Left cardiac atrium (tissue), 4 donors: ENCODE data around the gene MXRA7. TPM values are rescaled to one million over a fixed set of nuclear protein-coding genes. Genes with fewer than 3 reads are reported as not detected.

Experiments used
- ATAC-seq, 2 donors: fragments of 200-7000 bp; cut with Tn5 transposase; one replicate each; pipeline ENCODE4 v1.9.1; 2020; ENCODE audit warnings: mild to moderate bottlenecking in 2 of 2, moderate library complexity in 2 of 2
- DNase-seq: peaks from one replicate; pipeline ENCODE4 v3.0.0-alpha.2; 2020
- intact Hi-C, 2 donors: fragments of 100-400 bp; cut with DNase I; formaldehyde crosslinking; loops; one replicate each; pipeline versions ENCODE4 v1.14.1 to v1.15.1; 2022 to 2023
- total RNA-seq, 2 donors: library from RNA; stranded (reverse); fragmentation: NEBNext Ultra II Directional; extraction: Animal tissue kit (Norgen Biotek cat#: 25700); gene quantifications; one replicate each; pipeline ENCODE4 v1.2.1, GENCODE V29; 2021
- donor health status: DM: no; HTN: yes; CAD: no.
- donor health status: DM: no; HTN: yes; CAD: no; lungs with severe emphysema.
- donor health status: DM: yes; HTN: yes; CAD: no.
- donor health status: Dilated cardiomyopathy.

The MXRA7 gene
- total RNA-seq, 2 donors from 2014 or later: 394 to 506 TPM

DNA sequence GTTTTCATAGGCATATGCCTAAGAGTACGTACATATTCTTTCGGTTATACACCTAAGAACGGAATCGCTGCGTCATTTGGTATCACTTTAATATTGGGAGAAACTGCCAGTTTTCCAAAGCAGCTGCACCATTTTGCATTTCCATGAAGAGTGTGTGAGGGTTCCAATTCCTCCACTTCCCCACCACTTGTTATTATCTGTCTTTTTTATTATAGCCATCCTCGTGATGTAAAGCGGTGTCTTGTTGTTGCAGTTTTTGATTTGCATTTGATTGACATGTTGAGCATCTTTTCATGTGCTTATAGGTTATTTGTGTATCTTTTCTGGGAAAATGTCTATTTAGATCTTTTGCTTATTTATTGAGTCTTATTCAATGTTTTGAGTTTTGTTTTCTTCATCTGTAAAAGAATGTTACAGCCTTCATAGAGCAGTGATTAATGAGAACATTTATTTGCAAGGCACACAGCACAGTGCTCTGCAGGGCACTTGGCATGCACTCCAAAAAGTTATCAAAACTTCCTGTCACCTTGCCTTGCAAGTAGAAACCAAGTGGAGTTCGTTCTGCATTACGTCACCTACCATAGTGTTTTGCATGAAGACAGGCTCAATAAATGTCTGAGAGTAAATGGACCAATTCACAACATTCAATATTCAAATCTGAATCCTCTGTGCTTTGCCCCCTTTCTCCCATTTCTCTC, 40.6 kb downstream of the MXRA7 start:
- DNase-seq (no peak), ATAC-seq (no peak)
- intact Hi-C loops: no loop called here

GRCh38 chr17:76667786-76668453, 42.8 kb downstream of the MXRA7 start:
- intact Hi-C loops: no loop called here
- DNase-seq (no peak), ATAC-seq (no peak)

- intact Hi-C loops: no loop called here
- no peak for ATAC-seq
- no peak for DNase-seq
Observed at GRCh38 chr17:76667491-76667755, 43.3 kb downstream of the MXRA7 start.

DNA sequence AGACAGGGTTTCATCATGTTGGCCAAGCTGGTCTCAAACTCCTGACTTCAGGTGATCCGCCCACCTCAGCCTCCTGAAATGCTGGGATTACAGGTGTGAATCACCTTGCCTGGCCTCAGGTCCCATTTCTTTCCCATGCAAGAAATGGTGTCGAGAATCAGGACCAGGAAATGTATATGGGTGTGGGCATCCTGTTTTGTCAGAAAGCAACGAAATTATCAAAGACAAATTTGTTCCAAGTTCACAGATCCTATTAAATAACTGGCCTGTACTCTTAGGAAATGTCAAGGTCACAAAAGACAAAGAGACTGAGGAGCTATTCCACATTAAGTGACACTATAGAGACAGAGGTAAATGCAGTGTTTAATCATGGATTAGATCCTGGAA, 50.1 kb downstream of the MXRA7 start:
- ATAC-seq (no peak), DNase-seq (no peak)
- intact Hi-C loops: no loop called here

DNA sequence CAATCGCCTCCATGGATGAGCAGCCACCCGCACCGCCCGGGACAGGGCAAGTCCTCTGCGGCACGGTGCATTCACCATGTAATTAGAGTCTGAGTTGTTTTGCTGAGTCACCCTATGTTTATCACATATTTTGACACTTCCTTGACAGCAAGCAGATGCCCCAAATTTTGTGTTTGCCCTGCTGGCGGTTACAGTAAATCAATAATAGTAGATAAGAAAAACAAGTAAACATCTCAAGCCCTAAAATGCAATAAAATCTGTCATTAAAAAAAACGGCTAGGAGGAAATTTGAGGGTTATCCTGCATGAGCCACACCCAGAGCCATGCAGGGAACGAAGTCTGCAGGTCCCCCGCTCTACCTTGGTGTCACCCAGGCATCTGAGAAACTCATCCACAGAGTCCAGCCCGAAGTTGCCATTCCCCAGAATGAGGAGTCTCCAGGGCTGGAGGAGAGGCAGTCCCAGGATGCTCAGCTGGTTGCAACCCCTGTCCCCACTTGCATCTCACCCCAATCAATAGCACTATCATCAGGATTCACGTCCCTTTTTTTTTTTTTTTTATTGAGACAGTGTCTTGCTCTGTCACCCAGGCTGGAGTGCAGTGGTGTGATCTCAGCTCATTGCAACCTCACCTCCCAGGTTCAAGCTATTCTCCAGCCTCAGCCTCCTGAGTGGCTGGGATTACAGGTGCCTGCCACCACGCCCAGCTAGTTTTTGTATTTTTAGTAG, 50.7 kb downstream of the MXRA7 start:
- peak; percentile 79 to 86 for ATAC-seq
- intact Hi-C loops: no loop called here
- no peak for DNase-seq

- ATAC-seq (no peak), DNase-seq (no peak)
- intact Hi-C loops: no loop called here
Observed at GRCh38 chr17:76658242-76658662, 52.5 kb downstream of the MXRA7 start.

DNA sequence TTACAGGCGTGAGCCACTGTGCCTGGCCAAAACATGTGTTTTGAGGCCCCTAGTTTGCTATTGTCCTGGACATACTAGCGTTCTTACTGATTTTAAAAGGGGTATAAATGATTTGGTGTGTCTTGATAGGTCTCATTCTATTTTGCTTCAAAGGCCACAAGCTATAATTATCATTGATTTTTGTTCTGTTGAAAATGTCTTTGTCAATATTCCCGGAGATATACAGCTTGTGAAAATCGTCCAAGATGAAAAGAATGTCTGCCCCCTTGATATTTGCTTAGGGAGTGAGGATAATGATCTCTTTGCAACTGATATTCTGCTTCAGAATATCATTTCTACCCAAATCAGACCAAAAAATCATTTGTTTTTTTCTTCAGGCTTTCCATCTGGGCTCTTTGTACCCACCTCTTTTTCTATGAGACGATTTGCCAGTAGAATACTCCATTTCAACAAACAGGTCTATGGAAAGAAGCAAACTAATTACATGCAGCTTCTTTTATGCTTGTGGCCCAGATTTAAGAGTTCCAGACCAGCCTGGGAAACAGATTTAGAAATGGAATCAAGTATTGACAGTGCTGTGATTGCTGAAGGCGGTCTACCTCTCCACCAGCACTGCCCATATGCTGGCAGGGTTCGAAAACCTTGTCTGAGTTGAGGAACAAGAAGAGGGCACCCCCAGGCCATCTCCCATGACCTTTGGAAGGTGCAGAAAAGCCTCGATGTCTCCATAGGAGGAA, 53.1 kb downstream of the MXRA7 start:
- DNase-seq (no peak), ATAC-seq (no peak)
- intact Hi-C loops: no loop called here

GRCh38 chr17:76654408-76654807, 56.4 kb downstream of the MXRA7 start:
- ATAC-seq: no peak
- intact Hi-C loops: no loop called here
- no peak for DNase-seq

DNA sequence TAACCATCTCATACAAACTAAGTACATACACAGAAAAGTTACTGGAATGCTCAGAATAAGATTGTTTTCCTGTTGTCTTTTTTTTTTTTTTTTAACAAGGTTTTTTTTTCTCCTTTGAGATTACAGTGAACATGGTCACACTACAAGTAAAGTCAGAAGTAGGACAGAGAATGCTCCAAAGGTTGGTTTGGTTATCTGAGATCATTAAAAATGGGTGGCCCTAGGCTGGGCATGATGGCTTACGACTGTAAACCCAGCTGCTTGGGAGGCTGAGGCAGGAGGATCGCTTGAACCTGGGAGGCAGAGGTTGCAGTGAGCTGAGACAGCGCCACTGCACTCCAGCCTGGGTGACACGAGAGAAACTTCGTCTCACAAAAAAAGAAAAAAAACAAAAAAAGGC, 60.3 kb downstream of the MXRA7 start:
- intact Hi-C loops: no loop called here
- no peak for ATAC-seq
- DNase-seq: no peak

DNA sequence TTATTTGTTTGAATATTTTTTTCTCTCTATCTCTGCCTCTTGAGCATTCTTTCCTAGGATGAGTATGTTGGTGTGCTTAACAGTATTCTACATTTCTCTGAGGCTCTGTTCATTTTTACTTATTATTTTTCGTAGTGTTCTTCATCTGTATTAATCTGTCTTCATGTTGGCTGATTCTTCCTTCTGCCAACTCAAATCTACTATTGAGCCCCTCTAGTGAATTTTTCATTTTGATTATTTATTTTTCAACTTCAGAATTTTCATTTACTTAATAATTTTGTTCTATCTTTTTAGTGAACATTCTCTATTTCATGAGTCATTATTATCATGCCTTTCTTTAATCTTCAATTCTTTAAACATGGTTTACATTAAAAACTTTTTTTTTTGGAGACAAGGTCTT, 64.1 kb downstream of the MXRA7 start:
- intact Hi-C loops: no loop called here
- ATAC-seq (no peak), DNase-seq (no peak)

GRCh38 chr17:76645481-76645880, 65.3 kb downstream of the MXRA7 start:
- DNase-seq (no peak), ATAC-seq (no peak)
- intact Hi-C loops: no loop called here

- ATAC-seq (no peak), DNase-seq (no peak)
- intact Hi-C loops: no loop called here
Observed at GRCh38 chr17:76644995-76645394, 65.8 kb downstream of the MXRA7 start.

DNA sequence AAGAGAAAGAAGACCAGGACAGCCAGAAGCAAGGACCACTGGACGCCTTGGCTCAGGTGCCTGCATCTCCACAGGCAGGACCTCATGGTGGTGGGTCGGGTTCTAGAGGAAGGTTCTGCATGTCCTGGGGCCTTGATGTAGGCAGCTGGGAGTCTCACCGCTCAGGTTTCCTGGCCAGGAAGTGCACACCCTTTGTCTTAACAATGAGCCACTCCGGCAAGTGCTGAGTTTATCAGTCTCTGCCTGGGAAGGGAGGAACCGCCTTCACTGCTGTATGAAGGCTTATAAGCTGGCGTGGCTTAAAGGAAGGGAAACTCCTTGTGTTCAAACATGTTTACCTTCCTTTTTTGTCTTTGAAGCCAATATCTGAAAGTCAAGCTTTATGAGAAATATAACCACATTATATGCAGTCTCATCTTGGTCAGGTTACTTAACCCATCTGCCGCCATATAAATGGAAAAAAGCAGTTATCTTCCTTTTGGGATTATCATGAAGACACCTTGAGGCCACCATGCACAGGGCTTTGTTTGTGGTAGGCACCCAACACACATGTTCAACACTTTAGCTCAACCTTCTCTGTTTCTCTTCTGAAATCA, 67.1 kb downstream of the MXRA7 start, which contains the start of gene ST6GALNAC1:
TSS of gene ST6GALNAC1 (minus strand) at position 205 of the 596 bp plus-strand sequence. CDS start at position 86, 119 bp downstream.
- DNase-seq (peak; percentile 56), ATAC-seq (peak in 1 of 2 donors; percentile 83)
- intact Hi-C loops: no loop called here

DNA sequence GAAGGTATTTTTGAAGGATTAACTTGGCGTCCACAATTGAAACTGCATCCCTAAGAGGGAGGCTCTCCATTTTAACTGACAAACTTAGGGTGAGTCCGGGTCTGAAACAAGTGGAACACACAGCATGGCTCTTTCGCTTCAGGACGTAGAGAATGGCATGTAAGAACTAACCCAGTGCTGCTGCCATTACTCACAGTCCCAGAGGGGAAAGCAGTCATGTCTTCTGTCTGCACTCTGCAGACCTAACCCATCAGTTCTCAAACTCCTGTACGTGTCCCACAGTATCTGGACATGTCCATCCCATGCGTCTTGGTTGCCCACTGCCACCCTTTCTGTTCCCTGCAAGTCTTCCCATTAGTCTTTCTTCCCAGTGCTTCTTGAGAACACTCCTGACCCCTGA, 67.8 kb downstream of the MXRA7 start:
- ATAC-seq: no peak
- no peak for DNase-seq
- intact Hi-C loops: no loop called here

- DNase-seq: no peak
- ATAC-seq: no peak
- intact Hi-C loops: no loop called here
Observed at GRCh38 chr17:76642032-76642561, 68.7 kb downstream of the MXRA7 start.

DNA sequence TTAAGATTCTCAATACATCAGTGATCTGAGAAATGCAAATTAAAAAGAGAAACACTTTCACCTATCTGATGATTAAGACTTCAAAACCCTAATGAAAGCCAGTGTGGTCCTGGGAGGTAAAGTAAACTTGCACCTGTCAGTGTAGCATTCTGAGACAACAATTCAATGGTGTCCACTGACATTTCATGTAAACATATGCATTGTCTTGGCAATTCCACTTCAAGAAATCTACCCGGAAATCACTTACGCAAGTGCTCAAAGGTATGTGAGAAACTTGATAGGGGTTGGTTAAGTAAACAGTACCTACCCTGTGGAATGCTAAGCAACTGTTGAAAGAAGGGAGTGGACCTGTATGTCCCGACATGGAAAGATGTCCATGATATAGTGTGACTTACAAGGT, 69.3 kb downstream of the MXRA7 start:
- intact Hi-C loops: no loop called here
- no peak for ATAC-seq
- DNase-seq: no peak

GRCh38 chr17:76640550-76641380, 70.0 kb downstream of the MXRA7 start:
- intact Hi-C loops: no loop called here
- ATAC-seq (no peak), DNase-seq (no peak)

GRCh38 chr17:76638263-76638662, 72.5 kb downstream of the MXRA7 start:
- DNase-seq: no peak
- ATAC-seq: no peak
- intact Hi-C loops: no loop called here
